A673 (cell line): ENCODE measurements around the gene RAP2C. TPM values are rescaled to one million over a fixed set of nuclear protein-coding genes. Genes with fewer than 3 reads are reported as not detected.
A peak's percentile ranks its signal among the peaks of the same experiment; 100 is the strongest.

Source experiments
- BruUV-seq: library from RNA; stranded (reverse); fragments of 400-500 nt; replicated peaks from 2 replicates; lab custom pipeline; 2021; lab: Mats Ljungman, UMichigan
- CTCF ChIA-PET: fragments of 300-600 bp; sonication (Branson Sonifier 250); formaldehyde crosslinking; loops from one replicate; lab custom pipeline; 2022; ENCODE audit warnings: antibody characterized with exemption; lab: Charles Lee
- POLR2A ChIA-PET: fragments of 300-600 bp; sonication (Branson Sonifier 250); formaldehyde crosslinking; loops from one replicate; lab custom pipeline; 2022; ENCODE audit warnings: antibody characterized with exemption; ENCODE audit not compliant: low non-redundant PET; lab: Charles Lee
- DNase-seq: peaks from one replicate; pipeline ENCODE4 v3.0.0-alpha.2; 2015; ENCODE audit warnings: low spot score
- H3K27ac ChIP-seq: fragments of 200-600 bp; sonication (generic); 2 replicates; pipeline ENCODE4 v1.5.1; 2016; ENCODE audit warnings: mixed run types, low read depth, mild to moderate bottlenecking, mixed read lengths, antibody characterized with exemption, low read length; ENCODE audit not compliant: poor library complexity, severe bottlenecking
- H3K27me3 ChIP-seq: fragments of 200-600 bp; sonication (generic); replicated peaks from 2 replicates; pipeline ENCODE4 v1.6.1; 2017; ENCODE audit warnings: mixed run types, low read depth, mild to moderate bottlenecking, mixed read lengths, antibody characterized with exemption, low read length; ENCODE audit not compliant: insufficient read depth, poor library complexity
- H3K36me3 ChIP-seq: fragments of 200-600 bp; sonication (generic); 2 replicates; pipeline ENCODE4 v1.6.1; 2016; ENCODE audit warnings: mixed run types, mild to moderate bottlenecking, mixed read lengths, antibody characterized with exemption, low read length; ENCODE audit not compliant: insufficient read depth, poor library complexity, severe bottlenecking
- H3K4me1 ChIP-seq: fragments of 200-600 bp; sonication (generic); 2 replicates; pipeline ENCODE4 v1.6.1; 2017; ENCODE audit warnings: mixed run types, mild to moderate bottlenecking, mixed read lengths, antibody characterized with exemption, low read length; ENCODE audit not compliant: insufficient read depth, poor library complexity, severe bottlenecking
- H3K4me3 ChIP-seq: fragments of 200-600 bp; sonication (generic); 2 replicates; pipeline ENCODE4 v1.5.1; 2016; ENCODE audit warnings: low read depth, mixed run types, mild to moderate bottlenecking, mixed read lengths, low read length; ENCODE audit not compliant: poor library complexity, severe bottlenecking
- H3K9me3 ChIP-seq: fragments of 200-600 bp; sonication (generic); 2 replicates; pipeline ENCODE4 v1.6.1; 2016; ENCODE audit warnings: mixed run types, low read depth, mild to moderate bottlenecking, mixed read lengths, antibody characterized with exemption, low read length; ENCODE audit not compliant: poor library complexity, severe bottlenecking
- CTCF ChIP-seq: fragments of 300-800, 200-600 bp; sonication (generic); conservative IDR thresholded peaks from 2 replicates; pipeline ENCODE4 v1.5.1; 2017; ENCODE audit warnings: low read depth, mild to moderate bottlenecking, antibody characterized with exemption, low read length, moderate library complexity, mixed read lengths
- EZH2 ChIP-seq: fragments of 200-600 bp; sonication (generic); IDR thresholded peaks from 2 replicates; pipeline ENCODE4 v1.6.1; 2017; ENCODE audit warnings: borderline replicate concordance, low read depth, mild to moderate bottlenecking, mixed read lengths, antibody characterized with exemption, low read length; ENCODE audit not compliant: poor library complexity, severe bottlenecking
- intact Hi-C: fragments of 100-400 bp; cut with micrococcal nuclease; formaldehyde crosslinking; loops from one replicate; pipeline ENCODE4 v1.10.0; 2022; ENCODE audit not compliant: unreplicated experiment
- total RNA-seq: library from RNA; stranded (reverse); gene quantifications from 2 replicates; pipeline ENCODE4 v1.2.3, GENCODE V29; 2021

The RAP2C gene
- total RNA-seq, 1 experiment from 2014 or later: 21.4 TPM

- no peak for DNase-seq
- Histone ChIP-seq H3K27ac (no peak overlapping the region), H3K36me3 (no peaks in the 10 kb centered on the region), H3K4me3 (no peak overlapping the region), H3K4me1 (no peaks in the 10 kb centered on the region), H3K27me3 (no peaks in the 10 kb centered on the region), H3K9me3 (no peaks in the 10 kb centered on the region)
- intact Hi-C loops: loop anchor here (2.0 to 10.0 kb wide), 3 partner anchors 257 to 405 kb away; partner anchors contain the start of gene MBNL3
- CTCF ChIA-PET: no interaction called here
- TF ChIP-seq CTCF (no peak), EZH2 (no peak)
- POLR2A ChIA-PET: no interaction called here
- no TSS peak for BruUV-seq
Observed at GRCh38 chrX:132227383-132228112, 8.3 kb upstream of the RAP2C start.

- Histone ChIP-seq H3K4me3 (no peak overlapping the region), H3K27ac (no peak overlapping the region), H3K4me1 (no peaks in the 10 kb centered on the region), H3K9me3 (no peaks in the 10 kb centered on the region), H3K36me3 (no peaks in the 10 kb centered on the region), H3K27me3 (peaks cover 5% of the 10 kb centered on the region)
- ChIA-PET POLR2A (no interaction called here), CTCF (interaction anchor here (0.6 to 1.2 kb wide), 5 partner anchors 389 to 1383 kb away, joined by 3 to 9 read pairs (median 4); no protein-coding TSS in a partner anchor)
- BruUV-seq: no TSS peak
- intact Hi-C loops: loop anchor here (2.0 to 10.0 kb wide), 3 partner anchors 259 to 406 kb away; partner anchors contain the start of gene MBNL3
- DNase-seq: peak; percentile 23
- TF ChIP-seq EZH2 (no peak), CTCF (peak; percentile 59)
Observed at GRCh38 chrX:132226169-132226568, 6.9 kb upstream of the RAP2C start.

- peaks cover 5% of the 10 kb centered on the region for H3K4me1 ChIP-seq
- peaks cover 5% of the 10 kb centered on the region for H3K27me3 ChIP-seq
- ChIA-PET CTCF (interaction anchor here (1.4 to 1.5 kb wide), 2 partner anchors 126 to 376 kb away, joined by 7 to 13 read pairs; no protein-coding TSS in a partner anchor), POLR2A (no interaction called here)
- peak overlapping the region; percentile 68 for H3K4me3 ChIP-seq
- TF ChIP-seq EZH2: no peak
- TF ChIP-seq CTCF: no peak
- peak overlapping the region; percentile 81 for H3K27ac ChIP-seq
- H3K36me3 ChIP-seq: no peaks in the 10 kb centered on the region
- no TSS peak for BruUV-seq
- DNase-seq: peak; percentile 85
- intact Hi-C loops: loop anchor here (5.0 kb wide), 1 partner anchor 391 kb away; no protein-coding TSS in a partner anchor
- H3K9me3 ChIP-seq: no peaks in the 10 kb centered on the region
Observed at GRCh38 chrX:132218100-132218812, 991 bp downstream of the RAP2C start.
